KMS-11 (cell line): ENCODE results near the gene CRNN.

Experiments
- H2AFZ ChIP-seq: fragments of 200-600 bp; sonication (generic); 2 replicates; pipeline ENCODE4 v1.6.1; 2016; ENCODE audit warnings: antibody characterized with exemption, mixed run types, low read depth
- H3K27ac ChIP-seq: fragments of 200-600 bp; sonication (generic); 2 replicates; pipeline ENCODE4 v1.6.1; 2016; ENCODE audit warnings: mild to moderate bottlenecking, mixed run types
- H3K27me3 ChIP-seq: fragments of 200-600 bp; sonication (generic); 2 replicates; pipeline ENCODE4 v1.6.1; 2017; ENCODE audit warnings: mild to moderate bottlenecking, low read depth, mixed run types, moderate library complexity; ENCODE audit not compliant: insufficient read depth
- H3K36me3 ChIP-seq: fragments of 200-600 bp; sonication (generic); 2 replicates; pipeline ENCODE4 v1.6.1; 2017; ENCODE audit warnings: mild to moderate bottlenecking, mixed run types; ENCODE audit not compliant: insufficient read depth
- H3K4me1 ChIP-seq: fragments of 200-600 bp; sonication (generic); 2 replicates; pipeline ENCODE4 v1.6.1; 2016; ENCODE audit warnings: mild to moderate bottlenecking, low read depth, mixed run types; ENCODE audit not compliant: poor library complexity, severe bottlenecking
- H3K4me2 ChIP-seq: fragments of 200-600 bp; sonication (generic); 2 replicates; pipeline ENCODE4 v1.7.0; 2016; ENCODE audit warnings: mild to moderate bottlenecking, mixed run types
- H3K4me3 ChIP-seq: fragments of 200-600 bp; sonication (generic); IDR thresholded peaks from 2 replicates; pipeline ENCODE4 v1.6.1; 2017; ENCODE audit warnings: low read depth, low read length, mixed read lengths; ENCODE audit not compliant: insufficient read depth
- H3K79me2 ChIP-seq: fragments of 200-600 bp; sonication (generic); 2 replicates; pipeline ENCODE4 v1.6.1; 2016; ENCODE audit warnings: low read depth, mixed run types; ENCODE audit not compliant: insufficient read depth
- H3K9ac ChIP-seq: fragments of 200-600 bp; sonication (generic); 2 replicates; pipeline ENCODE4 v1.6.1; 2016; ENCODE audit warnings: mild to moderate bottlenecking, mixed run types
- H4K20me1 ChIP-seq: fragments of 200-600 bp; sonication (generic); 2 replicates; pipeline ENCODE4 v1.6.1; 2016; ENCODE audit warnings: mild to moderate bottlenecking, mixed run types; ENCODE audit not compliant: insufficient read depth
- CTCF ChIP-seq: fragments of 200-600 bp; sonication (generic); conservative IDR thresholded peaks from 2 replicates; pipeline ENCODE4 v1.6.1; 2017; ENCODE audit warnings: low read depth, mild to moderate bottlenecking, antibody characterized with exemption, low read length, moderate library complexity, mixed read lengths

CRNN gene

GRCh38 chr1:152451254-152451653 is 37.2 kb upstream of the CRNN start:
- Histone ChIP-seq H3K9ac (no peak overlapping the region), H3K4me2 (peak overlapping the region; percentile 64), H3K27me3 (no peaks in the 10 kb centered on the region), H3K36me3 (no peaks in the 10 kb centered on the region), H4K20me1 (no peaks in the 10 kb centered on the region), H3K79me2 (no peaks in the 10 kb centered on the region), H2AFZ (peak overlapping the region; percentile 4; the same call in 1 of the 2 replicates), H3K4me1 (peaks cover 67% of the 10 kb centered on the region), H3K27ac (no peak overlapping the region), H3K4me3 (no peak overlapping the region)
- no peak for TF ChIP-seq CTCF

GRCh38 chr1:152449661-152450060 is 35.6 kb upstream of the CRNN start:
- Histone ChIP-seq H3K4me3 (peak overlapping the region; percentile 90), H4K20me1 (no peaks in the 10 kb centered on the region), H2AFZ (peak overlapping the region; percentile 1; the same call in 1 of the 2 replicates), H3K27ac (peak overlapping the region; percentile 29; the same call in 1 of the 2 replicates), H3K79me2 (no peaks in the 10 kb centered on the region), H3K4me1 (peaks cover 73% of the 10 kb centered on the region), H3K4me2 (peak overlapping the region; percentile 64), H3K27me3 (no peaks in the 10 kb centered on the region), H3K36me3 (no peaks in the 10 kb centered on the region), H3K9ac (no peak overlapping the region)
- TF ChIP-seq CTCF, result no peak

- no peaks in the 10 kb centered on the region for H3K79me2 ChIP-seq
- TF ChIP-seq CTCF, result no peak
- peak overlapping the region; percentile 29; the same call in 1 of the 2 replicates for H3K27ac ChIP-seq
- H2AFZ ChIP-seq, result peak overlapping the region; percentile 4; the same call in 1 of the 2 replicates
- no peaks in the 10 kb centered on the region for H3K27me3 ChIP-seq
- H4K20me1 ChIP-seq, result no peaks in the 10 kb centered on the region
- H3K4me2 ChIP-seq, result peak overlapping the region; percentile 64
- no peaks in the 10 kb centered on the region for H3K36me3 ChIP-seq
- H3K9ac ChIP-seq, result no peak overlapping the region
- no peak overlapping the region for H3K4me3 ChIP-seq
- peaks cover 81% of the 10 kb centered on the region for H3K4me1 ChIP-seq
These were observed 34.4 kb upstream of the CRNN start for GRCh38 chr1:152448496-152448895.

- H2AFZ ChIP-seq, result peak overlapping the region; percentile 4; the same call in 1 of the 2 replicates
- H3K9ac ChIP-seq, result no peak overlapping the region
- no peak for TF ChIP-seq CTCF
- H3K27ac ChIP-seq, result peak overlapping the region; percentile 29; the same call in 1 of the 2 replicates
- H3K4me2 ChIP-seq, result peak overlapping the region; percentile 64
- H4K20me1 ChIP-seq, result no peaks in the 10 kb centered on the region
- no peaks in the 10 kb centered on the region for H3K79me2 ChIP-seq
- H3K4me1 ChIP-seq, result peaks cover 81% of the 10 kb centered on the region
- H3K36me3 ChIP-seq, result no peaks in the 10 kb centered on the region
- H3K27me3 ChIP-seq, result no peaks in the 10 kb centered on the region
- H3K4me3 ChIP-seq, result no peak overlapping the region
These were observed 34.0 kb upstream of the CRNN start for GRCh38 chr1:152448095-152448494.
